Hepatocyte (in vitro differentiated cells): ENCODE results near the gene JOSD2.

Experiments used
- CTCF ChIP-seq: fragments of 200-600 bp; sonication (generic); IDR thresholded peaks from 2 replicates; pipeline ENCODE4 v1.5.1; 2016; ENCODE audit warnings: antibody characterized with exemption, mild to moderate bottlenecking; ENCODE audit not compliant: poor library complexity
- EZH2 ChIP-seq: fragments of 200-600 bp; sonication (generic); IDR thresholded peaks from 2 replicates; pipeline ENCODE4 v1.6.1; 2016; ENCODE audit warnings: antibody characterized with exemption, mild to moderate bottlenecking, borderline replicate concordance

GRCh38 chr19:50512112-50512998, 1.4 kb upstream of the JOSD2 start:
- no peak for TF ChIP-seq EZH2
- no peak for TF ChIP-seq CTCF
